ENCODE data around the gene MAP4K2. TPM values are rescaled to one million over a fixed set of nuclear protein-coding genes. Genes with fewer than 3 reads are reported as not detected.

The MAP4K2 gene
- total RNA-seq, 1 donor from 2014 or later, result 12.7 TPM

DNA sequence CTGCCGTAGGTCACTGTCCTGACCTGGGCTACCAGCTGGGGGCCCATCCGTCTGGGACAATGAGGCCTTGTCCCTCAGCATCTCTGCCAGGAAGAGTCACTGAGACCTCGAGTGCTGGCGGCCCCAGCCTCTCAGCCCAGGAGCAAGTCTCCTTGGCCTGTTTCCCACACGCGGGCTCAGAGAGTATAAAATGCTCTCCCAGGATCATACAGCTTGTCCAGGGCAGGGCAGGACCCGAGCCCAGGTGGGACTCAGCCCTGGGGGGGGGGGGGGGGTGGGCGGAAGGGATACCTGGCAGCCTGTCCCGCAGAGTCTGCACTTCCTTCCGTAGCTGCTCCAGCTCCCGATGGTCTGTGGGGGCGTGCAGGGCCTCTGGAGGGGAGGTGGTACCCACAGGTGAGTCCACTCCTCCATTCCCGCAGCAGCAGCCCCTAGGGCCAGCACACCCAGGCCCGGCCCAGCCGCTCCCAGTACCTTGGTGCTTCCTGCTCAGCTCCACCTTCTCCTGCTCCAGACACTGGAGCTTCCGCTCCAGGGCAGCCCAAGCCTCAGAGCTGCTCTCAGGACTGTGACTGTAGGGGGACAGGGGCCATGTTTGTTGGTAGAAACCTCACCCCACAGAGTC lies 33.5 kb upstream of the MAP4K2 start:
- Mint-ChIP-seq H3K9me3 (ENCODE audit: low read depth) (no peaks in the 10 kb centered on the region), H3K4me3 (ENCODE audit: low read depth) (no peak overlapping the region), H3K4me1 (ENCODE audit: low read depth) (peaks cover 1% of the 10 kb centered on the region), H3K27me3 (no peaks in the 10 kb centered on the region), H3K27ac (no peak overlapping the region), H3K36me3 (ENCODE audit: insufficient read depth) (peaks cover 5% of the 10 kb centered on the region)
- TF ChIP-seq, protein P1, sequence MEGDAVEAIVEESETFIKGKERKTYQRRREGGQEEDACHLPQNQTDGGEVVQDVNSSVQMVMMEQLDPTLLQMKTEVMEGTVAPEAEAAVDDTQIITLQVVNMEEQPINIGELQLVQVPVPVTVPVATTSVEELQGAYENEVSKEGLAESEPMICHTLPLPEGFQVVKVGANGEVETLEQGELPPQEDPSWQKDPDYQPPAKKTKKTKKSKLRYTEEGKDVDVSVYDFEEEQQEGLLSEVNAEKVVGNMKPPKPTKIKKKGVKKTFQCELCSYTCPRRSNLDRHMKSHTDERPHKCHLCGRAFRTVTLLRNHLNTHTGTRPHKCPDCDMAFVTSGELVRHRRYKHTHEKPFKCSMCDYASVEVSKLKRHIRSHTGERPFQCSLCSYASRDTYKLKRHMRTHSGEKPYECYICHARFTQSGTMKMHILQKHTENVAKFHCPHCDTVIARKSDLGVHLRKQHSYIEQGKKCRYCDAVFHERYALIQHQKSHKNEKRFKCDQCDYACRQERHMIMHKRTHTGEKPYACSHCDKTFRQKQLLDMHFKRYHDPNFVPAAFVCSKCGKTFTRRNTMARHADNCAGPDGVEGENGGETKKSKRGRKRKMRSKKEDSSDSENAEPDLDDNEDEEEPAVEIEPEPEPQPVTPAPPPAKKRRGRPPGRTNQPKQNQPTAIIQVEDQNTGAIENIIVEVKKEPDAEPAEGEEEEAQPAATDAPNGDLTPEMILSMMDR (IDR thresholded peaks at IDR 0.05; ENCODE audit: unreplicated experiment), result no peak
- no peak for DNase-seq (ENCODE audit: low spot score, unreplicated experiment)

DNA sequence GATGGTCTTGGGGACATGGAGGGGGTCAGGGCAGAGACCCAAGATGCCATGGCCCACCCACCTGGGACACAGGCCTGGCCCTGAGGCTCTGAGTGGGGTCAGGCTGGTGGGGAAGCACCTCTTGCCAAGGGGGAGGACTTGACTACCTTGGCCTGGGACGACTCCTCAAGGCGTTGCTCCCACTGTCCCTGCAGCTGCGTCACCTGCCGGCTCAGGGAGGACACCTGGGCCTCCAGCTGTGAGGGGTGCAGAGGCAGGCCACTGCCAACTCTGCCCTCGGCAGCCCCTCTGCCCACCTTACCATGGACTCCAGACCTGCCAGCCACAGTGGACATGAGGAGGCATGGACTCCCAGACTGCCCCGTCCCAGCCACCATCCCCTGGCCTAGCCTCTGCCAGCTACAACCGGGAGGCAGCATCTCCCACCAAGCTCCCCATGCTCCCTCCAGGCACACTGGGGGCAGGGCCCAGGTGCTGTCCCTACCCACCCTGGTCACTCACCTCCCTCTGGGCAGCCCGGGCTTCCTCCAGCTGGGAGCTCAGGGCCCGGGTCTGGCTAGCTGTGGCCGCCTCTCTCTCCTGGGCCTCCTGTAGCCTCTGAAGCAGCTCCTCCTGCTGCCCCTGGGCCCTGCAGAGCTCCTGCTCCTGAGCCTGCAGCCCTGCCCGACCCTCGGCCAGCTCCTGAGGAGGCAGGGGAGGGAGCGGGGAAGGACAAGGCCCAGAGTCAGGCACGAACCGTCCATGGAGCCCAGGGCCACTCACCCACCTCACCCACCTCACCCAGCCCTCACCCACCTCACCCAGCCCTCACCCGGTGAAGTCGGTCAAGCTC lies 32.8 kb upstream of the MAP4K2 start:
- no peak for DNase-seq (ENCODE audit: low spot score, unreplicated experiment)
- Mint-ChIP-seq H3K9me3 (ENCODE audit: low read depth) (no peaks in the 10 kb centered on the region), H3K36me3 (ENCODE audit: insufficient read depth) (peaks cover 4% of the 10 kb centered on the region), H3K27me3 (no peaks in the 10 kb centered on the region), H3K4me3 (ENCODE audit: low read depth) (no peak overlapping the region), H3K27ac (no peak overlapping the region), H3K4me1 (ENCODE audit: low read depth) (no peaks in the 10 kb centered on the region)
- TF ChIP-seq, protein P1 (IDR thresholded peaks at IDR 0.05; ENCODE audit: unreplicated experiment), result no peak

DNA sequence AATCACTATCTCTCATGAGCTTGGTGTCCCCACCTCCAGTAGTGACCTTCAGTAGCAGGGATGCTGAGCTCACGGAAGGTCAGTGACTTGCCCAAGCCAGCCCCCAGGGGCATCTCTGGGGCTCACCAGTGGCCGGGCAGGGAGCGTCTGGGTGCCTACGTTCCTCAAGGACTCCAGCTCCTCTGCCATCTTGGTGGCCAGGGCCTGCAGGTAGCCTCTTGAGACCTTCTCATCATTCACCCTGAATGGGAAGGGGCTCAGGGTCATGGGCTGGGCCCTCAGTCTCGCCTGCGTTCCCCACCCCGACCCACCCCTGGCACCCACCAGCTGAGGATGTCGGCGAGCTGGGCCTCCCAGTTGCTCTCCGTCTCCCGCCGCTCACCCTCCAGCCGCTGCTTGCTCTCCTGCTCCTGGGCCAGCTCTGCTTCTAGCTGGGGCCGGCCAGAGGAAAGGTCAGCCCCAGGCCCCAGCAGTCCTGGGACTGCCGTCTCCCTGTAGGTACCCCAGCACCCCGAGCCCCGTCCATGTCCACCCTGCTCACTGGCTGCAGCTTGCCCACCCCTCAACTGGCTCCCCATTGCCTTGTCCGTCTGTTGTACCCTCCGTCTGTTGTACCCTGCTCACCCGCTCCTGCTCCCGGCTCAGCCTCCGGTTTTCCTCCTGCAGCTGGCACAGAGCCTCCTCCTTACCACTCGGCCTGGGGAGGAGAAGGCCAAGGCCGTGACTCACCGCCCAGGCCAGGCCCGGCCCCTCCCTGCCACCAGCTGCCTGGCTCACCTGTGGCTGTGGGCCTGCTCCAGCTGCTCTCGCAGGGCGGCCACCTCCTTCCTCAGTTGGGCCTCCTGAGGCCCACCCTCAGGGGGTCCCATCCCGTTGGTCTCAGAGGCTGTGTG lies 32.0 kb upstream of the MAP4K2 start:
- no peaks in the 10 kb centered on the region for H3K27me3 Mint-ChIP-seq
- TF ChIP-seq, protein P1 (IDR thresholded peaks at IDR 0.05; ENCODE audit: unreplicated experiment), result no peak
- H3K27ac Mint-ChIP-seq, result no peak overlapping the region
- H3K4me3 Mint-ChIP-seq (ENCODE audit: low read depth), result no peak overlapping the region
- peaks cover 4% of the 10 kb centered on the region for H3K36me3 Mint-ChIP-seq (ENCODE audit: insufficient read depth)
- H3K9me3 Mint-ChIP-seq (ENCODE audit: low read depth), result no peaks in the 10 kb centered on the region
- no peaks in the 10 kb centered on the region for H3K4me1 Mint-ChIP-seq (ENCODE audit: low read depth)
- DNase-seq (ENCODE audit: low spot score, unreplicated experiment), result no peak

DNA sequence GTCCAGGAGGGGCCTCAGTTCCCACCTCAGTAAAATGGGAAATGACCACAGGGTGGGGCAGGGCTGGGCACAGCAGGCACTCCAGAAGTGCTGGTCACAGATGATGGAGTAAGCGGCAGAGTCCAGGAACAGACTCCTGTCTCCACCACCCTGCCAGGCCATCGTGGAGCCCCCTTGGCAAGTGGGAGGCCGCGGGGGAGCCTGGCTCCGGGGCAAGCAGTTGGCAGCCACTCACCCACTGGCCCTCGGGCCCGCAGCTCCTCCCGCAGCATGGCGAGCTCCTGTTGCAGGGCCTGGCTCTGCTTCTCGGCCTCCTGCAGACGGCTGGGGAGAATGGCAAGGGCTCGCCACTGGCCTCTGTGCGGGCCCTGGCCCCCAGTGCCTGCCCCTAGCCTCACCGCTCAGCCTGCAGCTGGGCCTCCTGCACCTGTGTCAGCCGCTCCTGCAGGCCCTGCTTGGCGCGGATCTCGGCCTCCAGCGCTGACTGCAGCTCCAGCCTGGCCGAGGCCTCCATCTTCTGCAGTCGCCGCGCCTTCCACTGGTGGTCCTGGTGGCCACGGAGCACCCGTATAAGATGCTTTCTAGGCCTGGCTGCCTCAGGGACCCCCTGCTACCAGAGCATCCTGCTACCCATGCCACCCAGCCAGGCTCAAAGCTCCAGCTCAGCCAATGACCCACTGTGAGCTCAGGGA lies 31.2 kb upstream of the MAP4K2 start:
- TF ChIP-seq, protein P1 (IDR thresholded peaks at IDR 0.05; ENCODE audit: unreplicated experiment), result no peak
- no peak for DNase-seq (ENCODE audit: low spot score, unreplicated experiment)
- no peak overlapping the region for H3K4me3 Mint-ChIP-seq (ENCODE audit: low read depth)
- no peak overlapping the region for H3K27ac Mint-ChIP-seq
- H3K9me3 Mint-ChIP-seq (ENCODE audit: low read depth), result no peaks in the 10 kb centered on the region
- H3K4me1 Mint-ChIP-seq (ENCODE audit: low read depth), result no peaks in the 10 kb centered on the region
- H3K36me3 Mint-ChIP-seq (ENCODE audit: insufficient read depth), result peaks cover 3% of the 10 kb centered on the region
- no peaks in the 10 kb centered on the region for H3K27me3 Mint-ChIP-seq

Data from progenitor cell of endocrine pancreas (in vitro differentiated cells).